ENCODE results near the gene ELF4.

DNA sequence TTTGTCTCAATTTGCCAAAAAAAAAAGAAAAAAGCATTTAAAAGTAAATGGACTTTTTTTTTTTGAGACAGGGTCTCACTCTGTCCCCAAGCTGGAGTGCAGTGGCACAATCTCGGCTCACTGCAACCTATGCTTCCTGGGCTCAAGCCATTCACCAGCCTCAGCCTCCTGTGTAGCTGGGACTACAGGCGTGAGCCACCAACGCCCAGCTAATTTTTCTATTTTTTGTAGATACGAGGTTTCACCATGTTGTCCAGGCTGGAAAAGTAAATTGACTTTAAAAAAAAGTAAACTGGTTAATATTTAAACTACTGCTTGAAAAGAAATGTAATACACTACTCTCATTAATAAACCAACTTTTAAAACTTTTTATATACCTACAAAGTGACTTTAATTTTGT is 49.5 kb upstream of the ELF4 start:
- no peak for TF ChIP-seq CTCF (conservative IDR thresholded peaks at IDR 0.05; ENCODE audit: low read depth in 2 of 2)
- TF ChIP-seq EZH2phosphoT487 (IDR thresholded peaks at IDR 0.05; ENCODE audit: unreplicated experiment): no peak
